Body of pancreas (tissue), 4 donors: ENCODE data around the gene ABCA13.

Experiments
- POLR2A ChIP-seq, 3 donors: fragments of 450-650 bp; IDR thresholded peaks; one replicate each; pipeline ENCODE4 v1.6.1; 2016; ENCODE audit warnings: antibody characterized with exemption in 3 of 3, mild to moderate bottlenecking in 2 of 3
- TF ChIP-seq, protein P1 (sequence below), 7 experiments: fragments of 450-650 bp in 4 of 7; fragments of 200-600 bp in 3 of 7; sonication (generic) in 3 of 7; IDR thresholded peaks; one replicate each; pipeline ENCODE4 v1.5.1; 2016 to 2019; ENCODE audit warnings: antibody characterized with exemption in 7 of 7

- no peak for TF ChIP-seq POLR2A (IDR thresholded peaks at IDR 0.05)
- TF ChIP-seq, protein P1, sequence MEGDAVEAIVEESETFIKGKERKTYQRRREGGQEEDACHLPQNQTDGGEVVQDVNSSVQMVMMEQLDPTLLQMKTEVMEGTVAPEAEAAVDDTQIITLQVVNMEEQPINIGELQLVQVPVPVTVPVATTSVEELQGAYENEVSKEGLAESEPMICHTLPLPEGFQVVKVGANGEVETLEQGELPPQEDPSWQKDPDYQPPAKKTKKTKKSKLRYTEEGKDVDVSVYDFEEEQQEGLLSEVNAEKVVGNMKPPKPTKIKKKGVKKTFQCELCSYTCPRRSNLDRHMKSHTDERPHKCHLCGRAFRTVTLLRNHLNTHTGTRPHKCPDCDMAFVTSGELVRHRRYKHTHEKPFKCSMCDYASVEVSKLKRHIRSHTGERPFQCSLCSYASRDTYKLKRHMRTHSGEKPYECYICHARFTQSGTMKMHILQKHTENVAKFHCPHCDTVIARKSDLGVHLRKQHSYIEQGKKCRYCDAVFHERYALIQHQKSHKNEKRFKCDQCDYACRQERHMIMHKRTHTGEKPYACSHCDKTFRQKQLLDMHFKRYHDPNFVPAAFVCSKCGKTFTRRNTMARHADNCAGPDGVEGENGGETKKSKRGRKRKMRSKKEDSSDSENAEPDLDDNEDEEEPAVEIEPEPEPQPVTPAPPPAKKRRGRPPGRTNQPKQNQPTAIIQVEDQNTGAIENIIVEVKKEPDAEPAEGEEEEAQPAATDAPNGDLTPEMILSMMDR (IDR thresholded peaks at IDR 0.05): no peak
These were observed 22.2 kb downstream of the ABCA13 start for GRCh38 chr7:48193421-48193820.
